ENCODE results near the gene ADAMTS7.

Gene ADAMTS7

DNA sequence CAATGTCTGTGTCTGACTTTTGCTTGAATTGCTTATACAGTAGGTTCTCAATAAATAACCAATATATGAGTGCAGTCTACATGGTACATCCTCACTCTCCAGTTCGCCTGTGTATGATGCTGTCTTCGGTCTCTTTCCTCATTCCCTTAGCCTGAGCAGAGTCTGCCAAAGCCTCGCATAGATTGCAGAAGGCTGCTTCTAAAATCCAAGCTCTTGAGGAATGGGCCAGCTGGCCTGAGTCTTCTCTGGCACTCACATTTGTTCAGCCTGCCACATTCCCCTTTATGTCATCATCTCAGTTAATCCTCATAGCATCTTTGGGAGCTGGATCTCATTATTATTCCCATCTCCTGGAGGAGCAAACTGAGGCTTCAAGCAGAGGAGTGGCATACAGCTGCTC lies 27.2 kb upstream of the ADAMTS7 start:
- TF ChIP-seq, protein P1, sequence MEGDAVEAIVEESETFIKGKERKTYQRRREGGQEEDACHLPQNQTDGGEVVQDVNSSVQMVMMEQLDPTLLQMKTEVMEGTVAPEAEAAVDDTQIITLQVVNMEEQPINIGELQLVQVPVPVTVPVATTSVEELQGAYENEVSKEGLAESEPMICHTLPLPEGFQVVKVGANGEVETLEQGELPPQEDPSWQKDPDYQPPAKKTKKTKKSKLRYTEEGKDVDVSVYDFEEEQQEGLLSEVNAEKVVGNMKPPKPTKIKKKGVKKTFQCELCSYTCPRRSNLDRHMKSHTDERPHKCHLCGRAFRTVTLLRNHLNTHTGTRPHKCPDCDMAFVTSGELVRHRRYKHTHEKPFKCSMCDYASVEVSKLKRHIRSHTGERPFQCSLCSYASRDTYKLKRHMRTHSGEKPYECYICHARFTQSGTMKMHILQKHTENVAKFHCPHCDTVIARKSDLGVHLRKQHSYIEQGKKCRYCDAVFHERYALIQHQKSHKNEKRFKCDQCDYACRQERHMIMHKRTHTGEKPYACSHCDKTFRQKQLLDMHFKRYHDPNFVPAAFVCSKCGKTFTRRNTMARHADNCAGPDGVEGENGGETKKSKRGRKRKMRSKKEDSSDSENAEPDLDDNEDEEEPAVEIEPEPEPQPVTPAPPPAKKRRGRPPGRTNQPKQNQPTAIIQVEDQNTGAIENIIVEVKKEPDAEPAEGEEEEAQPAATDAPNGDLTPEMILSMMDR (IDR thresholded peaks at IDR 0.05; ENCODE audit: low read depth, low read length): no peak
- H3K4me3 ChIP-seq (replicated peaks in 1 of 2; ENCODE audit: low read depth in 2 of 2, low read length in 2 of 2): no peak overlapping the region
- DNase-seq (ENCODE audit: low read depth in 2 of 2): peak; percentile 8 to 57

DNA sequence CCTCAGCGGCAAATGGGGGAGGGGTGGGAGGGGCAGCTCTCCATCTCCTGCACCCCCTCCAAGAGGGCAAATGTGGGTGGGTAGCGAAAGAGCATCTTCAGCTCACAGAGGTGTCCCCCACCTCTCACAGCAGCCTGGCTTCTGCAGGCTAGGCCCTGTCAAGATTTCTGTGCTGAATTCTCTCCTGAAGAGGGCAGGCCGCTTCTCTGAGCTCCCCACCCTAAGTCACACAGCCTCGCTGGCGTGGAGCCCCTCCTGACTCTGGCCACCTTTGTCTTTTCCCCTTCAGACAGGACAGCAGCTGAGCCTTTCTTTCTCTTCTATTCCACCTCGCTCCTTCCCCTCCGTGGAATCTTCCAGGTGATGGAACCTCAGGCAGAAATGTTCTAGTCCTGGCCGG lies 26.3 kb upstream of the ADAMTS7 start:
- TF ChIP-seq, protein P1 (IDR thresholded peaks at IDR 0.05; ENCODE audit: low read depth, low read length): no peak
- DNase-seq (ENCODE audit: low read depth in 2 of 2): no peak
- H3K4me3 ChIP-seq (replicated peaks in 1 of 2; ENCODE audit: low read depth in 2 of 2, low read length in 2 of 2): no peak overlapping the region

DNA sequence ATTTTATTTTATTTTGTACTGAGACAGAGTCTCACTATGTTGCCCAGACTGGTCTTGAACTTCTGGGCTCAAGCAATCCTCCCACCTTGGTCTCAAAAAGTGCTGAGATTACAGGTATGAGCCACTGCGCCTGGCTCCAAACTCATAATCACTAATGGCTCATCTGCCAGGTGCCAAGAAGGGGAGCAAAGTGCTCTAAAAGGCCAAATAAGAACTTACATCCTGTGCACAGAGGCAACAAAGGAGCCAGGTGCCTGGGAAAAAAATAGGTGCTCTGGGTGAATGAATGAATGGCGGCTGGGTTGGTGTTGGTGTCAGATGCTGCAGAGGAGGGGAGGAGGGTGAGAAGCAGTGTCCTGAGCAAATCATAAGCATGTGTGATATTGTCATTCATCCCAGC lies 25.9 kb upstream of the ADAMTS7 start:
- no peak for DNase-seq (ENCODE audit: low read depth in 2 of 2)
- TF ChIP-seq, protein P1 (IDR thresholded peaks at IDR 0.05; ENCODE audit: low read depth, low read length): no peak
- no peak overlapping the region for H3K4me3 ChIP-seq (replicated peaks in 1 of 2; ENCODE audit: low read depth in 2 of 2, low read length in 2 of 2)

DNA sequence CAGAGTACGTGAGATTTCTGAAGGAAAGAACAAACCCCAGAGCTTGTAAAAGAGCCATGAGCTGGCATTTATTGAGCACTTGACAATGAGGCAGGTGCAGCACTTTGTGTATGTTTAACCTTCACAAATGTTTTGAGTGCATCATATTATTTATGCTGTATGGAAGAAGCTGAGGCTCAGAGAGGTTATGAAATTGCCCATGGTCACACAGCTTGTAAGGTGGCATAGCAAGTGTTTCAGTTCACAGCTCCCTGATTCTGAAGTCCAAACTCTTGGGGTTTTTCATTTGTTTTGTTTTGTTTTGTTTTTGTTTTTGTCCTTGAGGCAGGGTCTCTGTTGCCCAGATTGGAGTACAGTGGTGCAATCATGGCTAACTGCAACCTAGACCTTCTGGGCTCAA lies 25.1 kb upstream of the ADAMTS7 start:
- H3K4me3 ChIP-seq (replicated peaks in 1 of 2; ENCODE audit: low read depth in 2 of 2, low read length in 2 of 2): no peak overlapping the region
- TF ChIP-seq, protein P1 (IDR thresholded peaks at IDR 0.05; ENCODE audit: low read depth, low read length): no peak
- DNase-seq (ENCODE audit: low read depth in 2 of 2): no peak

DNA sequence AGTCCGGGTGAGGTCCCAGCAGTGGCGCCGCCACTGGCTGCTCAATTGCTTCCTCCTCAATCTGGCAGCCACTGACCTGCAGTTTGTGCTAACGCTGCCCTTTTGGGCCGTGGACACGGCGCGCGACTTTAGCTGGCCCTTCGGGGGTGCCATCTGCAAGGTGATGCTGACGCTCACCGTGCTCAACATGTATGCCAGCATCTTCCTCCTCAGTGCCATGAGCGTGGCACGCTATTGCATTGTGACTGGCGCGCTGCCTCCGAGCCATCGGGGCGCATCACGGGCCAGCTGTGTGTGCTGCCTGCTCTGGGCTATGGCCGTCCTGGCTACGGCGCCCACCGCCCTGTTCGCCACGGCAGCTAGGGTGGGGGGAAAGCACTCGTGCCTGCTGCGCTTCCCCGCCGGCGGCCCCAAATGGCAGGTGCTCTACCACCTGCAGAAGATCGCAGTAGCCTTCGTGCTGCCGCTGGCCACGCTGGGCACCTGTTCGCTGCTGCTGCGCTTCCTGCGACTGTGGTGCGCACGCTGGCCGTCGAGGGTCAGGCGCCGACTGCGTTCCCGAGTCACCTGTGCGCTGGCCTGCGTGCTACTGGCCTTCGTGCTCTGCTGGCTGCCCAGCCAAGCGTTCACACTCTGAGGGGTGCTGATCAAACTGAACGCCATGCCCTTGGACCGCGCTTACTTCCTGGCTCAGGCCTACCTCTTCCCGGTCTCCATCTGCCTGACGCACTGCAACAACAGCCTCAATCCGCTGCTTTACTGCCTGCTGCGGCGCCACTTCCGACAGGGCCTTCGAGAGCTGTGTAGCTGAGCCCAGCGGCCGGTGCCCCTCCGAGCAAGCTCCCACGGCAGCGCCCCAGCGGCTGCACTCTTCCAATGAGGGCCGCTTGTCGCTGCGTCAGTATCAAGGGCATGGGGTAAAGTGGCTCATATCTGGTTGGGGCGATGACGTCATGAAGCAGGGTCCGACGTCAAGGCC lies 20.3 kb upstream of the ADAMTS7 start:
- H3K4me3 ChIP-seq (replicated peaks in 1 of 2; ENCODE audit: low read depth in 2 of 2, low read length in 2 of 2): no peak overlapping the region
- DNase-seq (ENCODE audit: low read depth in 2 of 2): no peak
- TF ChIP-seq, protein P1 (IDR thresholded peaks at IDR 0.05; ENCODE audit: low read depth, low read length): no peak

DNA sequence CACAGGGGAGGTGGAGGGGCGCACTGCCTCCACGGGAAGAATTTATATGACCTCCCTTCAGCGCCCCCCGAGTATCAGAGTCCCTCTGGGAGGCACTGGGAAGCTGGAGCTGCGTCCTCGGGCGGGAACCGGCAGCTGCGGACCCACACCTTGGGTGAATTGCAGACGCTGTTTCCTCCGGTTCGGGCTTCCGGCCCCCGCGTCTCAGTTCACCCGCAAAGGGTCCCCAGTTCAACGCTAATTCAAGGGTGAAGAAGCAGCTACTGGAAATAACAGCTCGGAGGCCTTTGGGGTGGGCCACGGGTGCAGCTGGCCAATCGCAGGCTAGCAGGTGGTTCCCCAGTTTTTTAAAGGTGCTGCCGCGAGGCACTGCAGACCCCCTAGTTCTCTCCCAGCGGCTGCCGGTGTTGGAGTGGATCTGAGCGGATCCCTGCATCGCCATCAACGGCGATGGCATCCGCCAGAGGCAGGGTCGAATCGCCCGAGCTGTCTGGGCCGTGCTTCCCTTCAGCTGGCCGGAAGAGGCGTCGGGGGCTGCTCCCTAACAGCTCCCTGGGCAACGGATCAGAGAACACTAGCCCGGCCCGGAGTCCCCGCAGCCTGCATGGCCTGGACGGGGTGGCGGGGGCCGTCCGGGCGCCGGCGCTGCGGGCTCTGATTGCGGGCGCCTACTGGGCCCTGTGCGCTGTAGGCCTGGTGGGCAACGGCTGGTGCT lies 19.4 kb upstream of the ADAMTS7 start:
- no peak overlapping the region for H3K4me3 ChIP-seq (replicated peaks in 1 of 2; ENCODE audit: low read depth in 2 of 2, low read length in 2 of 2)
- no peak for DNase-seq (ENCODE audit: low read depth in 2 of 2)

More for the DNA sequence above, 19.4 kb upstream of the ADAMTS7 start:
- TF ChIP-seq, protein P1 (IDR thresholded peaks at IDR 0.05; ENCODE audit: low read depth, low read length): no peak
